Measurements from ENCODE around the gene CTDSP2.

DNA sequence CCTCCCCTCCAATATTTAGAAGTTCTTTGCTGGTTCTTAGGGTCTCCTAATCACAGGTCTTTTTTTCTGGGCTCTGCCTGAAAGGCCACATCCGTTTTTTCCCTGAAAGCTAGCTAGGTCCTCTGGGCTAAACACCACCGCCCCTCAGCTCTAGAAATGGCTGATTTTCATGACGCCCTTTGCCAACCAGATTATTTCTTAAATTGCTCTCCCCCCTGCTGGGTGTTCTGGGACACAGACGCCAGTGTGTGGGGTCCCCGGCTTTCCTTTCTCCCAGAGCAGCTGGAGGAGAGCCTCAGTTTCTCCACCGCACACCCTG is 49.5 kb upstream of the CTDSP2 start:
- TF ChIP-seq CTCF (IDR thresholded peaks at IDR 0.05; ENCODE audit: insufficient read depth, low read depth, low read length) (no peak), EZH2 (IDR thresholded peaks at IDR 0.05; ENCODE audit: insufficient read depth, low read length) (no peak)
